Glomerular visceral epithelial cell (primary cell): Measurements from ENCODE around the gene OR2T35.
"Not testable (repeated sequence)": the region's sequence is repeated elsewhere in the genome, so short reads cannot be mapped to it uniquely, and the experiment has no call there.

Source experiments
- DNase-seq: peaks from one replicate; pipeline ENCODE4 v3.0.0-alpha.2; 2016; ENCODE audit errors: extremely low spot score

Gene OR2T35, protein sequence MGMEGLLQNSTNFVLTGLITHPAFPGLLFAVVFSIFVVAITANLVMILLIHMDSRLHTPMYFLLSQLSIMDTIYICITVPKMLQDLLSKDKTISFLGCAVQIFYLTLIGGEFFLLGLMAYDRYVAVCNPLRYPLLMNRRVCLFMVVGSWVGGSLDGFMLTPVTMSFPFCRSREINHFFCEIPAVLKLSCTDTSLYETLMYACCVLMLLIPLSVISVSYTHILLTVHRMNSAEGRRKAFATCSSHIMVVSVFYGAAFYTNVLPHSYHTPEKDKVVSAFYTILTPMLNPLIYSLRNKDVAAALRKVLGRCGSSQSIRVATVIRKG

DNA sequence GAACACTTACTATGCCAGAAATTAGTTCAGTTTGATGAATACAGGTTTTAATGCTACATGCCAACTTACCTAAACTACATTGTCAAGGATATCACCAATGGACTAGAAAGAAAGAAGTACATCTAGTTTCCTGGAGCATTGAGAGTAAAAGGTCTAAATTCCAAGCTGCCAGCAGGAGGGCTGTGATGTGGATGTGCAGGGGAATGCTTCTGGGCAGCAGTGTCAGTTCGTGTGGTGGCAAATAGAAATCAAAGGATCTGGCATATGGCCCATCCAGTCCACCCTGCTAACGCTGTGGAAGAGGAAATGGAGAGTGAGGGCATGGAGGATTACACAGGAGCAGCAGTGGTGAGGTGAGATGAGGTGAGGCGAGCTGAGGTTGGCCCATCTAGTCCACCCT is at the start of gene OR2T35:
TSS of gene OR2T35 (minus strand) at position 101 of the 400 bp plus-strand sequence. CDS start 6,020 bp downstream, outside the sequence.
- not testable (repeated sequence) for DNase-seq

- DNase-seq = no peak
These were observed 46.6 kb upstream of the OR2T35 start for GRCh38 chr1:248691567-248692155.

DNA sequence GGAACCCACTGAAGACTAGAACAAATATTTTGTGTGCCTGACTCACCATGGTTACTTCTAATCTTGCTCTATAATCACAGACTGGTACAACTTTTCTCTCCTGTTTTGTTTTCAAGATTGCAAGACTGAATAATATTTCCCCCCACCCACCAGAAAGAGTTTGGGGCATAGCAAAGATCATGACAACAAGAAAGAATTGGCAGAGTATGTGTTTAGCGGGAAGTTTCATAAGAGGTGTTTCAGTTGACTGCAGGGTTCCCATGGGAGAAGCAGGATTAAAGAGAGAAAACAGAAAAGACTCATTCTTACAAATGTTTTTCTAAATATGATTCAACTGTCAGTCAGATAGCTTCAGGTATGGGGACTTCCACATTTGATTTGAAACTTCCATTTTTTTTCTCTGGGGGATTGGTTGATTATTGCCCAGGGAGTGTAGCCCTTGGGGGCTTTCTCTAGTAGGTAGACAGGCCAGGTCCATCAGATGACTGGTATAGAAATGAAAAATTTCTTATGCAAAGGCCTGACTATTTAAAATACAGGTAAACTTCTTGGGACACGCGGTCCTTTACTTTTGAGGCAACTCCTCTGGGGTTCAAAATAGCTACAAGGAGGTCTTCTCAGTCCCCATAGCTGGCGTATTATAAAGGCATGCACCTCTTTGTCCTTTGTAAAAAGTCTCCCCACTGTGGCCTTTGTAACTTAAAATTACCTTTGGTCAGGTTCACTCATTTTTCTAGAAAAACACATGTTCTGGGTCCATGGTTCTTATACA is 43.6 kb upstream of the OR2T35 start:
- no peak for DNase-seq

- no peak for DNase-seq
These were observed 41.7 kb upstream of the OR2T35 start for GRCh38 chr1:248686815-248687214.

- no peak for DNase-seq
These were observed 36.6 kb upstream of the OR2T35 start for GRCh38 chr1:248681651-248682050.

- DNase-seq = no peak
These were observed 24.9 kb upstream of the OR2T35 start for GRCh38 chr1:248670003-248670402.

DNA sequence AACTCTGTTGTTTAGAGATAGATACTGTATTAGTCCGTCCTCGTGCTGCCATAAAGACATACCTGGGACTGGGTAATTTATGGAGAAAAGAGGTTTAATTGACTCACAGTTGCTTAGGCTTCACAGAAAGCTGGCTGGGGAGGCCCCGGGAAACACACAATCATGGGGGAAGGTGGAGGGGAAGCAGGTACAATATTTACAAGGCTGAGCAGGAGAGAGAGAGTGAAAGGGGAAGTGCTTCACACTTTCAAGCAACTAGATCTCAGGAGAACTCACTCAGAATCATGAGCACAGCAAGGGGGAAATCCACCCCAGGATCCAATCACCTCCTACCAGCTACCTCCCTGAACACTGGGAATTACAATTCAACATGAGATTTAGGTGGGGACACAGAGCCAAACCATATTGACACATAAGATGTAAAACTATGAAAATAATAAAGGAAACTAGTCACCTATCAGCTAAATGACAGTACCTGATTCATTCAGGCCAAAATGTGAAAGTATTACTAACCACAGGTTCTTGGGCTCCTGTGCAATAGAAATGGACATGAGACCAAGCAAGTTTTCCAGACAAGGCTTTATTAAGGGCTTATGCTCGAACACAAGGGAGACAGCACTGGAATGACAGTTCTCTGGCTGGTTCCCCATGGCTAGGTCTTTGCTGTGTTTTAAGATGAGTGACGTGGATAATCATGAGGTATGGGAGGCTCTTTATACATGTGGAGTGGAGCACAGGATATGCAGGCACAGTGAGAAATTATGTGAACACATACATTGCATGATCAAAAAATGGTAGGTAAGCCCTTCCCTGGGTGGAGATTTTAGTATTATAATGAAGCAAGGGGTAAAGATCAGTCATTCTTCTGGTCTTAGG is 18.6 kb upstream of the OR2T35 start:
- DNase-seq = not testable (repeated sequence)

DNA sequence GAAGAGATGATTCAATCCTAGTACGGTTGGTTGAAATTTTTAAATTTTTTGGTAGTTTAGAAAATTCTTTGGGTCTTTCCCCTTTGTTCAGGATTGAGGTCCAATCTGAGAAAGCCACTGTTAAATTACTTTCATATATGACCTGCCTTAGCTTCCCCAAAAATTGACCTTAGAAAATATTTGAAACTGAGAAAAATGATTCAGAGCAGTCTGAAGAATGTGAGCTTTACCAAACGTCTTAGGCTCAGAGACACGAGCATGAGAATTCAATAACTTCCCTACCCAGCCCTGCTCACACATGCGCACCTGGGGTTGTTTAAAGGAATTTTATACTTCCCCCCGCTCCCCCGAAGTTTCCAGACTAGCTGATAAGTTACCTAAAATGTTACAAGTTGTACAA is 11.7 kb upstream of the OR2T35 start:
- not testable (repeated sequence) for DNase-seq

GRCh38 chr1:248655354-248655753 is 10.3 kb upstream of the OR2T35 start, which contains the start of gene OR2T27:
TSS of gene OR2T27 (minus strand) at chr1:248655528. CDS start at chr1:248650884, 4,644 bp downstream.
- DNase-seq = not testable (repeated sequence)

DNA sequence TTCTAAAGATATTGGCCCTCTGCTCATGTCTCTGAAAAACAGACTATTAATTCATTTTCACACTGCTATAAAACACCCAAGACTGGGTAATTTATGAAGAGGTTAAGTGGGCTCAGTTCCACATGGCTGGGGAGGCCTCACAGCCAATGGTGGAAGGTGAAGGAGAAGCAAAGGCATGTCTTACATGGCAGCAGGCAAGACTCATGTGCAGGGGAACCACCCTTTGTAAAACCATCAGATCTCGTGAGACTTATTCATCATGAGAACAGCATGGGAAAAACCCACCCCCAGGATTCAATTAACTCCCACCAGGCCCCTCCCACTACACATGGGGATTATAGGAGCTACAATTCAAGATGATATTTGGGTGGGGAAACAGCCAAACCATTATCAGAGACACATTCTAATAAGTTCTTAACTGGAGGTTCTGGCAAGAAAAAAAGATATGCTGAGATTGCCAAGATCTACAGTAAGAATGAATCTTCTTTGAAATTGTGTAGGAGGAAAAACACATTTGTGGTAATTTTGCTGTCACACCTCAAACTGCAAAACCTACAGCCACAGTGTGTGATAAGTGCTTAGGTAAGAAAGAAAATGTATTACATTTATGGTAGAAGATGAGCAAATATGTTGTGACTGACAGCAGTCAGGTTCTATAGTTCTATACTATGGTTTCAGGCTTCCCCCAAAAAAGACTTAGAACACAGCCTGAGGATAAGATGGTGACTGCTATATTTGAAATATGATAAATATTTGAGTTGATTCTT is 3.9 kb upstream of the OR2T35 start:
- DNase-seq = not testable (repeated sequence)

DNA sequence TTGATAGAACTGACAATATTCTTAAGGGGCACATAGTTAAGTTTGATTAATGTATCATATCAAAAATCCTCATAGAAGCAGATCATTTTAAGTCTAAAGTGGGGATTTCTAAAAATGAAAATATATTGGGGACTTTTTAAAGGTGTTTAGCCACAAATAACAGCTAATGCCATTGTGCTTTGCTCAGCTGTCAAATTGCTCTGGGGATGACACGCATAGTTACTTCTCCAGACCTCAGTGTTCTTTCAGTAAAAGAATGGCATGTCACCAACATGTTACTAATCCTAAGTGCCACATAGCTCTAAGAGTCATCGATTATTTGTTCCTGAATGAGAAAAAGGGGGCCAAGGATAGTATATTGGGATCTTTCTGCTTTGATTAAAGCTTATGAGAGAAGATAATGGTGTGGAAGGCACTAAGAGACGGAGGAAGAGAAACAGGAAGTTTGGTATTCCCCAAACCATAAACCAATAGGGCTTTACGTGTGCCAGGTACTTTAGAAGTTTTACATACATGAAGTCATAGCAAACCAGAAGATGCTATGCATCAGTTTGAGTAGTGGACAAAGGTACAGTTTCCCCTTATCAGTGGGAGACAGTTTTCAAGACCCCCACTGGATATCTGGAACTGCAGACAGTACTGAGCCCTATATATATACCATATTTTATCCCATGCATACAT is 2.0 kb downstream of the OR2T35 start:
- DNase-seq = not testable (repeated sequence)

DNA sequence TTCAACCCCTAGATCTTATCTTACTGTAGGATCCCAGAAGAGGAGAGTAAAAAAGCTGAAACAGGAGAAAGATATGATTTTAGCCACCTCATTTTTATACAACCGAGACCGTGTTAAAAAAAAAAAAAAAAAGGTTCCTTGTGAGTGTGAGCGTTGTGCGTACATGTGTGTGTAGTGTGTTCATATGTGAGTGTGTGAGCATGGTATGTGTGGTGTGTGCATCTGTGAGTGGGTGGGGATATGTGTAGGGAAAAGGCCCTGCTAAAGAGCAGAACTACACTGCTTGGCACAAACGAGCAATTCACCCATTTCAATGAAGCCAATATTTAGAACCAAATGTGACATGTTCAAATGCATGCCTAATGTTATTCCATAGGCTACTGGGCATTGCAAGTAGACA is 3.5 kb downstream of the OR2T35 start:
- DNase-seq = not testable (repeated sequence)

DNA sequence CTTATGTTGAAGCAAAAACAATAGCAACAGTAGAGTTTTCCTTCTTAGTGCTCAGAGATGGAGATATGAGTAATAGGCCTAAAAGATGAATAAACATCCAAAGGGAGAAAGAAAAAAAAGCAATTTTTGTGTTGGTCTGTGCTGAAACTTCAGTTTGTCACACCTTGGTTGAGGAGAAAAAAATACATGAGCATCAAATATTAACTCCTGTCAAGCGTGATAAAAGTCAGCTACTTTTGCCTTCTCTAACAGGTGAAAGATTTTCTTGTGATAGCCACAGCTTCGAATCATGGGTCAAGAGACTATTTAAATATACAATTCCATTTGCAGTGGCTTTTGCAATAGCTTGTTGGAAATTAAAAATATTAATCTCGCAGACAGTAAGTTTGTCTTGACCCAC is 4.2 kb downstream of the OR2T35 start:
- not testable (repeated sequence) for DNase-seq

DNA sequence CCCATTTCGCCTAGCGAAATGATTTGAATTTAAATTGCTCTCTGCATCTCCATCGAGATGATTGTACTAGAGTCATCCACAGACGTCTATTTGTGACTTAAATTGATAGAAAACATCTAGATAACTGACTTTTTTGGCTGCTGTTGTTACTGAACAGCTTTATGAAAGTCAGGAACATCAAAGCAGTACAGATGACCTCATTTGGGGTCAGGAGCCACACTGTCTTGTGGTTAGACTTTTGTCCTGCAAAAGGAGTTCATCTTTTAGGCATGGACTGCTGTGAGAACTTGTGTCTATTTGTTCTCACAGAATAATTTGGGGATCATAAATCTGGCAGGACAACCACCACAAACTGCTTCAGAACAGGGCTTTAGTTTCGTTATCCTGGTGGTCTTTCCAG is 5.4 kb downstream of the OR2T35 start:
- not testable (repeated sequence) for DNase-seq

DNA sequence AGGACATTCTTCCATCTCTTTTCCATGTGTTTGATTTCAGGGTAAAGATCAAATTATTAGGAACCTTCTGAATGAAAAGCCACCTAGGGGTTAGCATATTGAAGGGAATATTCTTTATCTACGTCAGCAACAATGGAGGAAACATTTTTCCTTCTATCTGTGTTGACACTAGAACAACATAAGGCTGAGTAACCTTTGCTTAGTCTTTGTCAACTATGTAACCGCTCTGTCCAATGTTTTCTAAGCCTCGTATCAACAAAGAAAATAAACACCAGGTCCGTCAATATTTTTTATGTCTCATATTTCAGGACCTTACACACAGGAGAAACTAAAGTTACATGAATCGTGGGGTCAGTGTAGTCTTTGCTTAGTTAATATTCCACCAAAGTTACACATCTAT is 8.5 kb downstream of the OR2T35 start:
- not testable (repeated sequence) for DNase-seq

DNA sequence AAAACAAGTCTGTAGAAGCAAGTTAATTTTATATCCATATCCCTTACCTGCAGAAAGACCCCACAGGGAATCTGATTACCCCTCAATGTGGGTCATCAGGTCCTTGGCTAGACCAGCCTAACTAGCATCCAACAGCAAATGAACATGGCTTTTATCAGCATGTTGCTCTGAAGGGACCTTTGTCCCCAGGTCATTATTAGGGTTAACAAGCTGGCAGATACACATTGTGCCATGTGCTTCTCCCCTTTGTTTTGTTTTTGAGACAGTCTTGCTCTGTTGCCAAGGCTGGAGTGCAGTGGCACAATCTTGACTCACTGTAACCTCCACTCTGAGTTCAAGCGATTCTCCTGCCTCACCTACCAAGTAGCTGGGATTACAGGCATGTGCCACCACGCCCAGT is 10.1 kb downstream of the OR2T35 start, which contains the start of gene OR2T11:
TSS of gene OR2T11 (minus strand) at position 101 of the 400 bp plus-strand sequence. CDS start 7,963 bp downstream, outside the sequence.
- DNase-seq = not testable (repeated sequence)

DNA sequence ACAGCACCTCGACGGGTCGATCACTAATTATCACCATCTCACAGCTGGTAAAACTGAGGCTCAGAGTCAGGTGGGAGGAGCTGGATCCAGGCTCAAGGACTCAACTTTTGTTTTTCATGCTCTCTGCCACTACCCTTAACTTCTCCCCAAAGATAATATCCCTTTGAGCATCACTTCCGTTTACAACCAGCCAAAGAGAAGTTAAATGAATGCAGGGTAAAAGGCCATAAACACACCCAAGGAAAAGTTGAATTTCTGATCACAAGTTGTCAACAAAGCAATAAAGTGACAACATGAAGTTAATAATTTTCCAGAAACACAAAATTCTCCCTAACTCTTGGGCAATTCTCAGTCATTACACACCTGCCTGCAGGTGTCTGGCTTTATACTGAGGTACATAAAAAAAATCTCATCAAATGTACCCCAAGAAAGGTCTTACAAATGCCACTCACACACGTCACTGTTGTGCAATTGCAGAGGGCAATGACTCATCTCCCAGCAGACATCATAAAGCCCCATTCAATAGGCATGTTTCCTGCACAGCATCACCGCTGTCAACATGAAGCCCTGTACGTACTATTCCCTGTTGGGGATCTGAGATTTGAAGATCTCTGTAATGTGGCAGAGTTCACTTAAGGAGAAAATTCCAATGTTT is 13.6 kb downstream of the OR2T35 start:
- DNase-seq = no peak

GRCh38 chr1:248630551-248630950 is 14.5 kb downstream of the OR2T35 start:
- no peak for DNase-seq
